Measurements from ENCODE around the gene SRSF4.
"Not testable (repeated sequence)": the region's sequence is repeated elsewhere in the genome, so short reads cannot be mapped to it uniquely, and the experiment has no call there.

DNA sequence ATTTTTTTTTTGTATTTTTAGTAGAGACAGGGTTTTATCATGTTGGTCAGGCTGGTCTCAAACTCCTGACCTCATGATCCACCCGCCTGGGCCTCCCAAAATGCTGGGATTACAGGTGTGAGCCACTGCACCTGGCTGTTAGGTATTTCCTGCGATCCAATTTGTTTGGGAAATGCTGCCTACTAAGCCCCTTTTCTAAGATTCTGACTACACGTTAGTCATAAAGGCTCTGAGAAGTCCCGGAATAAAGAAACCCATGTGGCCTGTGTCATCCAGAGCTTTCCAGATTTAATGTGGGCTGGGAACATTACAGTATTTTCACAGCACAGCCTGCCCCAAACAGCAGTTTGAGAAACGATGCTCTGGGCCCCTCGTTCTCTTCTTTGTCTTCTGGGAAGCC, 40.6 kb upstream of the SRSF4 start:
- TF ChIP-seq CTCF (conservative IDR thresholded peaks at IDR 0.05; ENCODE audit: low read depth, low read length); EZH2phosphoT487 (IDR thresholded peaks at IDR 0.05; ENCODE audit: borderline replicate concordance, low read length): not testable (repeated sequence)
